ENCODE results near the gene NRXN3. TPM values are rescaled to one million over a fixed set of nuclear protein-coding genes. Genes with fewer than 3 reads are reported as not detected.

Gene NRXN3
- total and polyA plus RNA-seq, 2 donors (not counting 1 experiment from before 2014, with no cell fraction given): 0.83 to 34.6 TPM

DNA sequence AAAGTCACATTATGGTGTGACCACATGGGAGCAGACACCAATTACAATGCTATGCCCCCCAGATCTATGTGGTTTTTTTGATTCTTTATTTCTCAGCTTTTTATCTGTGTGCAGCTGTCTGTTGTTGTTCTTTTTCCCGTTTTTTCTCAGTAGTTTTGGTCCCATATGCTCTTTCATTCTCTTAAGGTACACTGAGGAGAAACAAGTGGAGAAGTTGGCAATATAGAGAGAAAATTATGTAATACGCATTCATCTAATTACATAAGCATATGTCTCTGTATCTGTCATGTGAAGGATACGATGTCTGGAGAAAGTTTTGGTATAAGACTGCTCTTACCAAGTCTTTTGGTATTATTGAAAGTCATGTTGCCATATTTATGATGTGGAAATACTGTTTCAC, 819.0 kb downstream of the NRXN3 start:
- Histone ChIP-seq H3K4me3 (replicated peaks in 1 of 4; ENCODE audit: control extremely low read depth in 1 of 4, insufficient read depth in 1 of 4, low read depth in 3 of 4, low read length in 4 of 4) (no peak overlapping the region), H3K36me3 (ENCODE audit: control insufficient read depth, insufficient read depth, low read length) (no peaks in the 10 kb centered on the region), H4K20me1 (ENCODE audit: control insufficient read depth, extremely low read depth, insufficient read depth, low read length) (no peaks in the 10 kb centered on the region), H3K9me3 (ENCODE audit: control insufficient read depth, insufficient read depth, low read depth, low read length) (no peaks in the 10 kb centered on the region), H3K4me2 (ENCODE audit: extremely low read depth, insufficient read depth, low read length) (no peak overlapping the region), H2AFZ (ENCODE audit: low read length) (no peak overlapping the region), H3K4me1 (ENCODE audit: control insufficient read depth, extremely low read depth, insufficient read depth, low read length) (no peaks in the 10 kb centered on the region), H3K79me2 (ENCODE audit: control insufficient read depth, insufficient read depth, low read length) (no peaks in the 10 kb centered on the region), H3K27me3 (ENCODE audit: control insufficient read depth, insufficient read depth, low read length) (no peaks in the 10 kb centered on the region), H3K27ac (ENCODE audit: insufficient read depth, low read length) (no peak overlapping the region), H3K9ac (ENCODE audit: insufficient read depth, low read length) (no peak overlapping the region)
- TF ChIP-seq, protein P1, sequence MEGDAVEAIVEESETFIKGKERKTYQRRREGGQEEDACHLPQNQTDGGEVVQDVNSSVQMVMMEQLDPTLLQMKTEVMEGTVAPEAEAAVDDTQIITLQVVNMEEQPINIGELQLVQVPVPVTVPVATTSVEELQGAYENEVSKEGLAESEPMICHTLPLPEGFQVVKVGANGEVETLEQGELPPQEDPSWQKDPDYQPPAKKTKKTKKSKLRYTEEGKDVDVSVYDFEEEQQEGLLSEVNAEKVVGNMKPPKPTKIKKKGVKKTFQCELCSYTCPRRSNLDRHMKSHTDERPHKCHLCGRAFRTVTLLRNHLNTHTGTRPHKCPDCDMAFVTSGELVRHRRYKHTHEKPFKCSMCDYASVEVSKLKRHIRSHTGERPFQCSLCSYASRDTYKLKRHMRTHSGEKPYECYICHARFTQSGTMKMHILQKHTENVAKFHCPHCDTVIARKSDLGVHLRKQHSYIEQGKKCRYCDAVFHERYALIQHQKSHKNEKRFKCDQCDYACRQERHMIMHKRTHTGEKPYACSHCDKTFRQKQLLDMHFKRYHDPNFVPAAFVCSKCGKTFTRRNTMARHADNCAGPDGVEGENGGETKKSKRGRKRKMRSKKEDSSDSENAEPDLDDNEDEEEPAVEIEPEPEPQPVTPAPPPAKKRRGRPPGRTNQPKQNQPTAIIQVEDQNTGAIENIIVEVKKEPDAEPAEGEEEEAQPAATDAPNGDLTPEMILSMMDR (conservative IDR thresholded peaks at IDR 0.05 in 1 of 2, IDR thresholded peaks at IDR 0.05 in 1 of 2; ENCODE audit: low read depth in 1 of 2, low read length in 2 of 2): no peak
- no peak for TF ChIP-seq EZH2 (IDR thresholded peaks at IDR 0.05; ENCODE audit: low read length, missing control alignments)
- DNase-seq (ENCODE audit: low read depth in 2 of 2): no peak

DNA sequence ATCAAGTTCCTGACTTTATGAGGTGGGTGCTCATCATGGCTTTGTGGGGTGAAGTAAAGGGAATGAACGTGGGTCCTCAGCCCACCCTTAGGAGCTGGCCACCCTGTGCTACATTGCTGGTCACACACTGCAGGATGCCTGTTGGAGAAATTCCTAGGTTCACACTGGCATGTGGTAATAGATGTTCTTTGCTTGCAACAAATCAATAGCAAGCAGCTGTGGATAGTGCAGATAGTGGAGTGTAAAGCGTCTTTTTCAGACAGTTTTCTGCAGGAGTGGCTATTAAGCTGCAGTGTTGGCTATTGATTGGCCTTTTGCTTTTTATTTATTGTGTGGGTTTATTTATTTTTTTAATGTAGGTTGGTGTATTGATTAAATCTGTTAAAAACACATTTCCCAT, 822.7 kb downstream of the NRXN3 start:
- Histone ChIP-seq H3K27ac (ENCODE audit: insufficient read depth, low read length) (no peak overlapping the region), H3K79me2 (ENCODE audit: control insufficient read depth, insufficient read depth, low read length) (no peaks in the 10 kb centered on the region), H3K4me2 (ENCODE audit: extremely low read depth, insufficient read depth, low read length) (no peak overlapping the region), H3K36me3 (ENCODE audit: control insufficient read depth, insufficient read depth, low read length) (no peaks in the 10 kb centered on the region), H3K27me3 (ENCODE audit: control insufficient read depth, insufficient read depth, low read length) (no peaks in the 10 kb centered on the region), H4K20me1 (ENCODE audit: control insufficient read depth, extremely low read depth, insufficient read depth, low read length) (no peaks in the 10 kb centered on the region), H3K4me1 (ENCODE audit: control insufficient read depth, extremely low read depth, insufficient read depth, low read length) (no peaks in the 10 kb centered on the region), H3K9ac (ENCODE audit: insufficient read depth, low read length) (no peak overlapping the region), H3K9me3 (ENCODE audit: control insufficient read depth, insufficient read depth, low read depth, low read length) (no peaks in the 10 kb centered on the region), H3K4me3 (replicated peaks in 1 of 4; ENCODE audit: control extremely low read depth in 1 of 4, insufficient read depth in 1 of 4, low read depth in 3 of 4, low read length in 4 of 4) (no peak overlapping the region), H2AFZ (ENCODE audit: low read length) (no peak overlapping the region)
- DNase-seq (ENCODE audit: low read depth in 2 of 2): no peak
- no peak for TF ChIP-seq EZH2 (IDR thresholded peaks at IDR 0.05; ENCODE audit: low read length, missing control alignments)
- TF ChIP-seq, protein P1 (conservative IDR thresholded peaks at IDR 0.05 in 1 of 2, IDR thresholded peaks at IDR 0.05 in 1 of 2; ENCODE audit: low read depth in 1 of 2, low read length in 2 of 2): no peak

DNA sequence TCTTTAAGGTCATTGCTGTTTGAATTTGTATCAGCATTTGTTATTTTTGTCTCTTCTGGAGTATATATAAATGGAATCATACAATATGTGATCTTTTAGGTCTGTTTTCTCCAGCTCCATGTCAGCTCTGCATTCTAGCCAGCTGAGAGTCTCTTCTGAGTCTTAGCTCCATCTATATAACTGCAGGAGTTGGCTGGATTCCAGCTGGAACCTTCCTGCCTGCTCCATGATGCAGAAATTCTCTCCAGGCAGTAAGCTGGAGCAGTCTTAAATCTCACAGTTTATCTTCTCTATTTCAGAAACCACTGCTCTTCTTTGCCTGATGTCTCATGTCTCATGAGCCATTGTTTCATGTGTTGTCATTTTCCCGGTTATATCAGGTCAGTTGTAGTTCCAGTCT, 827.6 kb downstream of the NRXN3 start:
- peak; percentile 52 to 55 for DNase-seq (ENCODE audit: low read depth in 2 of 2)
- TF ChIP-seq, protein P1 (conservative IDR thresholded peaks at IDR 0.05 in 1 of 2, IDR thresholded peaks at IDR 0.05 in 1 of 2; ENCODE audit: low read depth in 1 of 2, low read length in 2 of 2): no peak
- TF ChIP-seq EZH2 (IDR thresholded peaks at IDR 0.05; ENCODE audit: low read length, missing control alignments): no peak
- Histone ChIP-seq H3K9ac (ENCODE audit: insufficient read depth, low read length) (no peak overlapping the region), H3K4me1 (ENCODE audit: control insufficient read depth, extremely low read depth, insufficient read depth, low read length) (no peaks in the 10 kb centered on the region), H3K27ac (ENCODE audit: insufficient read depth, low read length) (no peak overlapping the region), H2AFZ (ENCODE audit: low read length) (no peak overlapping the region), H3K4me3 (replicated peaks in 1 of 4; ENCODE audit: control extremely low read depth in 1 of 4, insufficient read depth in 1 of 4, low read depth in 3 of 4, low read length in 4 of 4) (no peak overlapping the region), H3K4me2 (ENCODE audit: extremely low read depth, insufficient read depth, low read length) (no peak overlapping the region), H3K79me2 (ENCODE audit: control insufficient read depth, insufficient read depth, low read length) (no peaks in the 10 kb centered on the region), H3K9me3 (ENCODE audit: control insufficient read depth, insufficient read depth, low read depth, low read length) (no peaks in the 10 kb centered on the region), H4K20me1 (ENCODE audit: control insufficient read depth, extremely low read depth, insufficient read depth, low read length) (no peaks in the 10 kb centered on the region), H3K27me3 (ENCODE audit: control insufficient read depth, insufficient read depth, low read length) (no peaks in the 10 kb centered on the region), H3K36me3 (ENCODE audit: control insufficient read depth, insufficient read depth, low read length) (no peaks in the 10 kb centered on the region)

Measured in fibroblast of lung (primary cell).